ENCODE results near the gene CHIT1. TPM values are rescaled to one million over a fixed set of nuclear protein-coding genes. Genes with fewer than 3 reads are reported as not detected.

Gene CHIT1
- total RNA-seq, 1 donor from 2014 or later: not detected

- TF ChIP-seq CTCF (conservative IDR thresholded peaks at IDR 0.05; ENCODE audit: low read depth, low read length): no peak
- H3K4me3 ChIP-seq (ENCODE audit: low read depth, low read length): no peak overlapping the region
- no peak for DNase-seq (ENCODE audit: low read depth)
Measured at GRCh38 chr1:203274603-203275381, 45.3 kb upstream of the CHIT1 start.

- DNase-seq (ENCODE audit: low read depth): no peak
- TF ChIP-seq CTCF (conservative IDR thresholded peaks at IDR 0.05; ENCODE audit: low read depth, low read length): no peak
- no peak overlapping the region for H3K4me3 ChIP-seq (ENCODE audit: low read depth, low read length)
Measured at GRCh38 chr1:203273869-203274602, 44.6 kb upstream of the CHIT1 start.

GRCh38 chr1:203273206-203273868 lies 43.9 kb upstream of the CHIT1 start:
- peak overlapping the region; percentile 38 for H3K4me3 ChIP-seq (ENCODE audit: low read depth, low read length)
- TF ChIP-seq CTCF (conservative IDR thresholded peaks at IDR 0.05; ENCODE audit: low read depth, low read length): peak; percentile 98

GRCh38 chr1:203272633-203273205 lies 43.2 kb upstream of the CHIT1 start:
- TF ChIP-seq CTCF (conservative IDR thresholded peaks at IDR 0.05; ENCODE audit: low read depth, low read length): no peak
- DNase-seq (ENCODE audit: low read depth): no peak

More at GRCh38 chr1:203273206-203273868, 43.9 kb upstream of the CHIT1 start:
- DNase-seq (ENCODE audit: low read depth): no peak

GRCh38 chr1:203271962-203272632 lies 42.6 kb upstream of the CHIT1 start:
- no peak overlapping the region for H3K4me3 ChIP-seq (ENCODE audit: low read depth, low read length)
- no peak for DNase-seq (ENCODE audit: low read depth)
- no peak for TF ChIP-seq CTCF (conservative IDR thresholded peaks at IDR 0.05; ENCODE audit: low read depth, low read length)

More at GRCh38 chr1:203272633-203273205, 43.2 kb upstream of the CHIT1 start:
- H3K4me3 ChIP-seq (ENCODE audit: low read depth, low read length): no peak overlapping the region

- no peak for TF ChIP-seq CTCF (conservative IDR thresholded peaks at IDR 0.05; ENCODE audit: low read depth, low read length)
- no peak overlapping the region for H3K4me3 ChIP-seq (ENCODE audit: low read depth, low read length)
- no peak for DNase-seq (ENCODE audit: low read depth)
Measured at GRCh38 chr1:203271018-203271743, 41.7 kb upstream of the CHIT1 start.

All from epithelial cell of proximal tubule (primary cell).